ENCODE data around the gene BCAS3.

BCAS3 gene

GRCh38 chr17:60676758-60677307 lies 818 bp upstream of the BCAS3 start:
- FAIRE-seq, result no peak

DNA sequence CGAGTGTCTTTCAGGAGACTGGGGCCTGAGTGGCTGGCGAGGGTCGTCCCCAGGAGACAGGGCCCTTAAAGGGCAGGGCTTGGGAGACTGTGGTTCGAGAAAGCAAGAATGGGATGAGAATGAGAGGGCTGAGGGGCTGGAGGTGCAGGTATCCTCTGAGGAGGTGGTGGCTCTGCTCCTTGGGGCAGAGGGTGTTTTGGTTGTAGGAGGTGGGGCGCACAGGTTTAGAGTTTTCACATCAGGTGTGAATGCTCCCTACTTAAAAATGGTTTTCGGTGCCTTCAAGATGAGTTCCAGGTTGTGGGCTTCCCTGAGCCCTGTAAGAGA lies 430 bp downstream of the BCAS3 start:
- no peak for FAIRE-seq

DNA sequence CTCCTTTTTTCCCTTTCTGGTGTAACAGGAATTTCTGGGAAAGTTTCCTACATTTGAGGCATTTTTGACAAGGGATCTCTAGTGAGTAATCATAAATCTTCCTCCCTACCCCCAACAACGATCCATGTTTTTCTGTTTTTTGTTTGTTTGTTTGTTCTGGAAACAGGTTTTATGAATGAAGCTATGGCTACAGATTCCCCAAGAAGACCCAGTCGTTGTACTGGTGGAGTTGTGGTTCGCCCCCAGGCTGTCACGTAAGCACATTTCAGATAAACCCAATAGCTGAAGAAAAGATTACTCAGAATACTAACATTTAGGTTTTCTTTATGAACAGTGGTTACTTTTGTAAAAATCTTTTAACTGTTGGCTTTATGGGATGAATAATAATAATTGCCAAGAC lies 1.6 kb downstream of the BCAS3 start:
- no peak for FAIRE-seq

GRCh38 chr17:60680754-60681153 lies 3.1 kb downstream of the BCAS3 start:
- FAIRE-seq, result no peak

GRCh38 chr17:60685437-60685836 lies 7.8 kb downstream of the BCAS3 start:
- FAIRE-seq, result no peak

GRCh38 chr17:60695960-60696359 lies 18.3 kb downstream of the BCAS3 start:
- no peak for FAIRE-seq

GRCh38 chr17:60699090-60699489 lies 21.4 kb downstream of the BCAS3 start:
- no peak for FAIRE-seq

GRCh38 chr17:60704170-60704569 lies 26.5 kb downstream of the BCAS3 start:
- no peak for FAIRE-seq

GRCh38 chr17:60712675-60713074 lies 35.0 kb downstream of the BCAS3 start:
- no peak for FAIRE-seq

DNA sequence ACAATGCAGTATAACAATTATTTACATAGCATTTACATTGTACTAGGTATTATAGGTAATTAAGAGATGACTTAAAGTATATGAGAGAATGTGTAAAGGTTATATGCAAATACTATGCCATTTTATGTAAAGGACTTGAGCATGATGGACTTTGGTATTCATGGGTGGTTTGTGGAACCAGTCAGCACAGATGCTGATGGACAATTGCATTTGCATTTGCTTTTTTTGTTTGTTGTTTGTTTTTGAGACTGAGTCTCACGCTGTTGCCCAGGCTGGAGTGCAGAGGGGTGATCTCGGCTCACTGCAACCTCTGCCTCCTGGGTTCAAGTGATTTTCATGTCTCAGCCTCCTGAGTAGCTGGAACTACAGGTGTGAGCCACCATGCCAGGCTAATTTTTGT lies 36.0 kb downstream of the BCAS3 start:
- FAIRE-seq, result no peak

GRCh38 chr17:60716766-60717165 lies 39.1 kb downstream of the BCAS3 start:
- no peak for FAIRE-seq

- no peak for FAIRE-seq
Measured at GRCh38 chr17:60717814-60718213, 40.2 kb downstream of the BCAS3 start.

DNA sequence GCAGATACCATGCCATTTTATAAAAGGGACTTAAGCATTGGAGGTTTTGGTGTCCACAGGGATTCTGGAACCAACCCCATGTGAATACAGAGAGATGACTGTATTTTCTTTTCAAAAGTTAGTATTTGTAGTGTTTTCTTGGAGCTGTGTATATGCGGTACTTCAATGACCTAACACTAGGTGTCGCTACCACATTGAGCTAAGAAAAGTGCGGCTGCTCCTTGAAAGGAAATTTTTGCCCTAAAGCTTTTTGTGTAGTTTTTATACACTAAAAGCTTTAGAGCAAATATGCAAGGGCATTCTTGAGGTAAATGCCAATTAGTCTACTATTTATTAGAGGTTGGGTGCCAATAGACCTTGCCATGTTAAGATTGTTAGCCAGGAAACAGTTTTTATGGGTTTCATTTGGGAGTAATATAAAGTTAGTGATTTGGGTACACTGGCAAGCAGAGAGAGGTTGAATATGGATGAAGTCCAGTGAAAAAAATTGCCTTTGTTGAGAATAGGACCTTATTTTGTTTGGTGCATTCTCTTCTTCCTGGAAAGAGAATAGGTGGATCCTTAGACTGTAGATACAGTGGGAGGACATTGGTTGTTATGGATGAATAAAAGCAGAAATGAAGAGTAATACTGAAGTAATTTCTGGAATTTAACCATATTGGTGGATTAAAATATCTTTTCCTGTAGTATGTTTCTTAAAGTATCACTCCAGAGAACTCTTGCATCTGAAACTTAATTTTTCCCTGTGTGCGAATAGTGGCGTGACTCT lies 43.3 kb downstream of the BCAS3 start:
- FAIRE-seq, result peak; percentile 100

GRCh38 chr17:60724647-60725046 lies 47.0 kb downstream of the BCAS3 start:
- FAIRE-seq, result no peak

DNA sequence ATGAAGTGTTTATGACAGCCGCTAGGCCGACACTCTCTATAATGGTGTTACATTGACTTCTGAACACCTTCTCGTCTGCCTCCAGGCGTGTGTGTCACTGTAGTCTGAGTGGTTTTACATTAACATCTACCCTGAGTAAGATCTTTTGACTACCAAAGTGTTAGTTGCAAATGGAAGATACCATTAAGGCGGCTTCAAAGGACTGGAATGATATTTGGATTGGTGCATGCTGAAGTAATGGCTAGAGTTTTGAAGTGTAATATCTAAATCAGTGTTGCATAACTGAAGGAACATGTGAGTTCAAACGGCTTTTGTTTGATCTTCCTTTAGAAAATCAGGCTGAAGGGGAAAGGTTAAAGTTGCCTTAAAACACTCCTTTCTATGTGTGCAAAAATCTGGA lies 52.2 kb downstream of the BCAS3 start:
- no peak for FAIRE-seq

GRCh38 chr17:60730273-60730672 lies 52.6 kb downstream of the BCAS3 start:
- no peak for FAIRE-seq

DNA sequence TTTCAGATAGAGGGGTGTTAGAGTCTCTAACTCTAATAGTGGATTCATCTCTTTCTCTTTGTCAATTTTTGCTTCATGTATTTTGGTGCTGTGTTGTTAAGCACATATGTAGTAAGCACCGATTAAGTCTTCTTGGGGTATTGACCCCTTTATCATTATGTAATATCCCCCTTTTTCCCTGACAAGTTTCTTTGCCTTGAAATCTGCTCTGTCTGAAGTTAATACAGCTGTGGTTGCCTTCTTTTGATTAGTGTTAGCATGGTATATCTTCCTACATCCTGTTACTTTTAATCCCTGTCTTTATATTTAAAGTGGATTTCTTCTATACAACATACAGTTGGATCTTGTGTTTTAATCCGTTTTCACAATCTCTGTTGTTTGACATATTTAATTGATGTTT lies 60.6 kb downstream of the BCAS3 start:
- no peak for FAIRE-seq

DNA sequence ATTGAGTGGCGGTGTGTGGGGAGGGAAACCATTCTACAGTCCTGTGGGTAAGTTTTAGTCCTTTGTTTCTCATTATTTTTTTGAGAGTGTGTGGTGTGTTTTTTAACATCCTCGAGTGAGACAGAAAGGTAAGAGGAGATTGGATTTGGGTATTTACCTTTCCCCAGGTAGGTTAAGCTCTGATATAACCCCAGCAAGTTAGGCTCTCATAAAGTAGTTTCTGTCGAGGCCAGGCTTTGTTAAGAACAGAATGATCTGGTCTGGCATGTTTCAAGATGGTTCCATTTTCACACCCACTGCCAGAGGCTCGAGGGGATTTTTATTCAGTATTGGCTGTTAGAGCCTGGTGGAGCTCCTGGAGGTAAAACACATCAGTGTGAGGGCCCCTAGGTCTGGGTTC lies 62.9 kb downstream of the BCAS3 start:
- FAIRE-seq, result no peak

DNA sequence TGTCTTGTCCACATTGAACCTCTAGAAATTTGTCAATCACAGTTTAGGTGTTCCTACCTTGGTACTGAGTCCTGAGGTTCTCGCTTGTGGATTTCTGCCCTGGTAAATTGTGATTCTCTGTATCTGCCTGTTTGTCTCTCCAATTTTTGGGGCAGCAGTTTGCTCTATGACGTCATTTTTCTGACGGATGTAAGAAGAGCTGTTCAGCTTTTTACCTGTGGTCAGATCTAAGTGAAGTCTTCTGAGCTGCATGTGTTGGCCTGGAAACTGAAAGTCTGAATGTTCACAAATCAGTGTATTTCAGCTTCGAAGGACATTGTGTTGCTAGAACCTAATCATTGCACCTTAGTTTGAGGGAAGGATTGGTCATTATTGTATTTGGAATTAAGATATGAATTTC lies 63.4 kb downstream of the BCAS3 start:
- no peak for FAIRE-seq

- FAIRE-seq, result no peak
Measured at GRCh38 chr17:60743282-60743681, 65.6 kb downstream of the BCAS3 start.

GRCh38 chr17:60743799-60744198 lies 66.1 kb downstream of the BCAS3 start:
- FAIRE-seq, result no peak

DNA sequence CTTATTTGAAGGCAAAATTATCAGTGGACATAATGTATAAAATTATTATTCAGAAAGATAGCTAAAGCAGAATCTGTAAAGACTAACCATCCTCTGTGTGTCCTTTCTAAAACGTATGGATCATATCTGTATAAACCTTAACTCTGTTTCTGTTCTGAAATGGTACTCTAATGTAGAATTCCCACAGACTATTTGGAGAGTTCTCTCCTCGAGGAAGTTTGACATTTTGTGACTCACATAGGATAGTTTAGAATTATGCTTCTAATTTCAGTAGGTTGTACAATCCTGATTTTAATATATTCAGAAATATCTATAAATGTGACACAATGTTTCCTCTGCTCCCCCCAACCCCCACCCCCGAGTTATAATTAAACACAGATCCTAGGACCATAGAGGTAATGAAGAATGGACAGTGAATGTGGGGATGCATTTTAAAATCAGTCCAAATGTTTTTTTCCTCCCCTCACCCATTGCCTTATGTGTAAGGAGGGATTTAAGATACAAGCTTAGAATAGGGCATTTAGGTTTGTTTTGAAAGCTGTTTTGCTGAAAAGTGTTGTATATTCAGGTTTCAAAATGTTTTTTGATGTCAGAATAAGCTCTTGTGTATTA lies 66.8 kb downstream of the BCAS3 start:
- FAIRE-seq, result no peak

DNA sequence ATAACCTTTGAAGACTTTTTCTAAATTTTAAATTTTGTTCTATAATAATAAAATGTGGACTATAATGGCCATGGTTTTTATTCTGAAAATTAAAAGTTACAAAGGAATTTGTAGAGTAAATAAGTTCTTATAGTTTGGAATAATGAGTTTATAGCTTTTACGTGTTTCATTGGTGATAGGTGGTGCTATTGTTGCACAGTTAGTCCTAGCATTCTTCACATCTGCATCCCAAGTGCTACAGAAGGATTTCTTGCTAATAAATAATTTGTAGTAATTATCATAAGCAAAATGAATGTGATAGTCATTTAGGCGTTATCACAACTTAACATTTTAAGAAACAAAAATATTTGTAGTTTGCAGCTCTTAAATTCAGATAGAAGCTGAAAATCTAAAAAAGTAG lies 67.9 kb downstream of the BCAS3 start:
- FAIRE-seq, result no peak

GRCh38 chr17:60747069-60747808 lies 69.6 kb downstream of the BCAS3 start:
- peak; percentile 99 for FAIRE-seq
